ENCODE data around the gene CREB5.

CREB5 gene

DNA sequence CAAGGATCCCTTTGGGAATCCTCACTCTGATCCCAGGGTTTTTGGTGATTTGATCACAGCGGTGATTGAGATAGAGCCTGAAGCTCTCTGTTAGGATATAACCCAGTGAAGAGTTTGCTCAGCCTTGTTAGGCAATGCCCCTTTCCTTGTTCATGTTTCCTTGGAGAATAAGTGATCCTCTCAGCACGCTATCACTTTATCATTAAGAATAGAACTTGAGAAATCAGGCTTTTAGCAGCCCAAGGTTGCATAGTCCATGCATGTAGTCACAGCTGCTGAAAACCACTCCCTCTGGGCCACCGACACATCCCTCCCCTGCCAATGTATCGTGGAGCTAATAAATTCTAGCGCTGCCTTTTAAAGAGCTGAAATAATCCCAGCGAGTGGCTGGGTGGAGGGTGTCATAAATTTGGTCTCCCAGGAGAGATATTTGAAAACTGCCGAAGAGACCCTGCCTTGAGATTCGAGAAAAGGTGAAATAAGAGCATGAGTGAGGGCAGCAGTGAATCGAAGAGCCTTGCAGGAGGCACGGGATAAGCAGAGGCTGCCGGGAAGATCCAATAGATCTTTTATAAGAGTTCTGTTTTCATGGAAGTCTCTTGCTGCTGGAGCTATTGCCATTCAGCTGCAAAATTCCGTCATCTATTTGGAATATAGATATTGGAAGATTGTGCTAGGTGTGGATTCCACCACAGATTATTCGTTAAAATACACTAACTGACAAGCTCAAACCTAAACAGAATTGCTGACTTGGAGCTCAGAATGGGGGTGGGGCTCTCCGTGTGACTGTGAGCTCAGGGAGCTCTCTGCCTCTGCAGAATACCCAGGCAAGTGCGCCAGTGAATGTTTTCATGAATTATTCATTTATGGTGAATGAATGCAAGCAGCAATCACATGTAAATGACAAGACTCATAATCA, 296.0 kb downstream of the CREB5 start:
- no peak for DNase-seq (ENCODE audit: low read depth, low spot score)

- DNase-seq (ENCODE audit: low read depth, low spot score), result no peak
Measured at GRCh38 chr7:28709748-28710147, 297.4 kb downstream of the CREB5 start.

GRCh38 chr7:28711114-28711513, 298.8 kb downstream of the CREB5 start:
- DNase-seq (ENCODE audit: low read depth, low spot score), result no peak

- no peak for DNase-seq (ENCODE audit: low read depth, low spot score)
Measured at GRCh38 chr7:28714459-28715120, 302.3 kb downstream of the CREB5 start.

DNA sequence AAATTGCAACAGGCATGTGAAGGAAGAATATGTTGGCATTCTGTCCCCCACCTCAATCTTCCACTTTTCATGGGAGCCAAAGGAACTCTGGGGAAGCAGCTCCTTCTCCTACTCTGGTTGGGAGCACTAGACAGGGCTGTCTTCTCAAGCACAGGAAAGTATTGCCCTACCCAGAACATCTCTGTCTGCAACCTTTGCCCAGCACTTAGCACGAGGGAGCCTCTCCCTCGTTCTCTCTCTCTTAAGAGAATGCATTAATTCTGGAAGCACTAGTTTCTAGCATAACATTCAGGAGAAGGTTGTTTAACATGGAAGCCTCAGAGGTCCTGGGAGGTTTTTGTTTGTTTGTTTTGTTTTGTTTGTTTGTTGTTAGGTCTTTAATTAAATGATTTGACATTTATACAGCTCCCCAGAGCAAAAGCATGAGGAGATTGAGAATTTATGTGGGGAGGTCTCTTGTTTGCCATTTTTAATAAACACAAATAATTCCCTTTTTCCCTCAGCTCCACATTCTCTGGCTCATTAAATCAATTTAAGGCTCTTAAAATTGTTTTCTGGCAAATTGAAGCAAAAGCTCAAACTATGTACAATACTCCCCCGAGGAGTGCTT, 305.2 kb downstream of the CREB5 start:
- DNase-seq (ENCODE audit: low read depth, low spot score), result no peak

DNA sequence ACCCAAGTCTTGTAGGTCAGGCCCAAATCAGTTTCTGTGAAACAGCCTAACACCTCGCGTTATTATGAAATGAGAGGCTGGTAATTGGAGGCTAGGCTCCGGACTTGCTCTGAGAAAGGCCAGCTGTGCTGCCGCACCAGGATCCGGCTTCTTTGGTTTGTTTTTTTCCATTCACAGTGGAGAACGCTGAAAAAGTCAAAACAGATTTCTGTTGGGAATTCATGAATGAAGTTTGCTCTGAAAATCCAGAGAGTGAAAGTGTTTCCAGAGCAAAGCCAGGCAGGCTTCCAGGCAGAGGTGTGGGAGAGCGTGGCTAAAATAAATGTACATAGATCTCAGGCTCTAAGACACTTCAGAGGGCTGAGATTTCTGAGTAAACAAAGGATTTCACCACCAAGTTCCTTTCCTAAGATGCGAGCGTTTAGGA, 305.8 kb downstream of the CREB5 start:
- DNase-seq (ENCODE audit: low read depth, low spot score), result no peak

DNA sequence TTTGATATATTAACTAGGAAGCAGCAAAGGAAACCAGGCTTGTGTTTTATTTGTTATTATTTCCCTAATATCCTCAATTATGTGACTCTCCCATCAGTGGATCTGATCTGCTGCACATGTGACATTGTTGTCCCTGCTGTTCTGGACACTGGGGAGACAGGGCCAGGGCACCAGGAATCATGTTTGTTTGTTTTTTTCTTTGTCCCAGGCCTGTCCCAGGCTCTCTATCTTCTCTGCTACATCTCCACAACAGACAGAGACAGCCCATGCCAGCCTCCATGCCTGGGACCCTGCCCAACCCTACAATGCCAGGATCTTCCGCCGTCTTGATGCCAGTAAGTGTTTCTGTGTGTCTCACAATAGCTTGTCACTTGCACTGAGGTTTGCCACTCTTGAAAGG, 306.2 kb downstream of the CREB5 start:
- no peak for DNase-seq (ENCODE audit: low read depth, low spot score)

DNA sequence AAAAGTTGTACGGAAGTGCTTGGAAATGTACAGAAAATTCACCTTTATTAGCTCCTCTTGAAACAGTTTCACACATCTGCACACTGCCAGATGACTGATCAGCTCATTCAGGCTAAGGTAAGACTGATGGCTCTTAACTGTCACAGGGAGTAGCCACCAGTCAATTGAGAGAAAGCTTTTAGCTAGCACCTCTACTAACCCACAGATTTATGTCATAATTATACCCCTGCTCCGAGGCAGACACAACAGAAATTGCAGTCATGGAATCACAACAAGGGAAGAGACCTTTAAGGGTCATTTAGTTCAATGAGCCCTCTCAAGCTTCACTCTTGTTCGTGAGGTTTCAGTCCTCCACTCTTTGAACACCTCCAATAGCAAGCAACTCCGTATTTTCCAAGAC, 310.4 kb downstream of the CREB5 start:
- no peak for DNase-seq (ENCODE audit: low read depth, low spot score)

DNA sequence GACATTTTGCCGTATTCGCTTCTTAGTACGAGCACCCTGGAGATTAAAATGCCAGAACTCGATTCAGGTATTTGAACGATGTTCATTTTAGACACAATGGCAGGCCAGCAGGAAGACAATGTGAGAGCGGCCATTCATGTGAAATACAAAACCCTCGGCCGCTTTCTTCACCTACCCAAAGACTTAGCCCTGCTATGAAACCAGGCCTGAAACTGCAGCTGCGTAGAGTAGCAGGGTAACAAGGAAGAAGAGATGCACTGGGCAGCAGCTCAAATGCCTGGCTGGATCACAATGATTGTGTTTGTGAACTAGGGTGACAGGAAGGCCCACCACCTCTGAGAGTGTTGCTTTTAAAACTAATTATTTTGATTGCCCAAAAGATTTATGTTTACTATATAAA, 311.0 kb downstream of the CREB5 start:
- DNase-seq (ENCODE audit: low read depth, low spot score), result no peak

DNA sequence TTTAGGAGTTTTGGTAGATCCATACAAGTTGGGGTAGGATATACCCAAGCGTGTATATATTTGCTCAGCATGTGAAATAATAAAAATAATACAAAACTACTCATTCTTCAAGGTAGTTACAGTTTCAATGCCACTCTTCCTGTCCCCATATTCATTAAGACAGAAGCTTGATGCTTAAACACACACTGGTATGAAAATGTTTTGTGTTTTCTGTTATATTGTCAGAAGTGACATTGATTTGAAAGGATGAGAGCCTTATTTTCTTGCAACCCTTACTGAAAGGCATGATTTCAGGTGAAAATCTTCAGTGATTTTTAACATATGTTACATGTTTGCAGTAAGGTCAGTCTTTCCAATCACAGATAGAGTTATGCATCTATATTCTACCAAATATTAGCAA, 312.2 kb downstream of the CREB5 start:
- no peak for DNase-seq (ENCODE audit: low read depth, low spot score)

DNA sequence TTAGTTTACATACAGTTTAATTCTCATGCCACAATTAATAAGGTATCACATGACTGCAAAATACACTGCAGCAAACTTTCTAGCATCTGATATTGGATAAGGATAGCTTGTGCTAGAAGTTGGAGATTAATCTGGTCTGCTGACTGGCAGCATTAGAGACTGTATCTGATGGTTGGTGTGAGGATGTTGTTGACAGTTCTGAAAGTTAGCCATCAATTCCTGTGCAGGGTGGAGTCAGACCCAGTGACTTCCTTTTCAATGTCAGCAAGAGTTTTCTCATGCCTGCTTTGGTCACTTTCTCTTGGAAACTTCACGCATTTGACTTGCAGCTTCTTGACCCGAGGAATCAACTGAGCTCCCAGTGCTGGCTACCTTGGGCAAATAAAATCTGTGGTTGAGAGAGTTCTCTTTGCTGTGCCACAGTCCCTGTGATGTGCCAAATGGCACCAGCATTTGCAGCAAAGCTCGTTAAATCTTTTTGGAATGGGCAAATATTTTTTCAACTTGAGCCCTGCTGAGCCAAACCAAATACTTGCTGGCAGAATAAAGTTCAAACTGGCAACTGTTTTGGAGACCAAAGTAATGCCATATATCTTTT, 312.8 kb downstream of the CREB5 start:
- no peak for DNase-seq (ENCODE audit: low read depth, low spot score)

GRCh38 chr7:28725911-28726310, 313.6 kb downstream of the CREB5 start:
- no peak for DNase-seq (ENCODE audit: low read depth, low spot score)

- DNase-seq (ENCODE audit: low read depth, low spot score), result no peak
Measured at GRCh38 chr7:28726555-28726954, 314.2 kb downstream of the CREB5 start.

DNA sequence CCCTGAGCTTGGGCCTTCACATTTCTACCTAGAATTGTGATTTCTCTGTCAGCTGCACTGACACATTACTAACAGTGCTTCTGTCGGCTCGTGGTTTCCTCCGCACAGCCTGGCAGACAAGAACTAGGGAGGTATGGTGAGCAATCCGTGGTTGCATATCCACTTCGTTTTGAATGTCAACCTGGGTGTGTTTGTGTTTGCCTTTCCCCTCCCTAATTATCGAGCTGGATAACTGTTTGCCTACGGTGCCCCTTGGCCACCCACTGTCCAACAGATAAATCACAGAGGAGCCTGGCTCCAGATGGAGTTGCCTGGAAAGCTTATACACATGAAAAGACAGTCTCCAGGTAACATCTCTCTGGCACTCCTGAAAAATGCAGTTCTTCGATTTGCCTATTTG, 317.0 kb downstream of the CREB5 start:
- DNase-seq (ENCODE audit: low read depth, low spot score), result no peak

GRCh38 chr7:28729727-28730126, 317.4 kb downstream of the CREB5 start:
- no peak for DNase-seq (ENCODE audit: low read depth, low spot score)

- DNase-seq (ENCODE audit: low read depth, low spot score), result no peak
Measured at GRCh38 chr7:28731092-28731658, 318.9 kb downstream of the CREB5 start.

DNA sequence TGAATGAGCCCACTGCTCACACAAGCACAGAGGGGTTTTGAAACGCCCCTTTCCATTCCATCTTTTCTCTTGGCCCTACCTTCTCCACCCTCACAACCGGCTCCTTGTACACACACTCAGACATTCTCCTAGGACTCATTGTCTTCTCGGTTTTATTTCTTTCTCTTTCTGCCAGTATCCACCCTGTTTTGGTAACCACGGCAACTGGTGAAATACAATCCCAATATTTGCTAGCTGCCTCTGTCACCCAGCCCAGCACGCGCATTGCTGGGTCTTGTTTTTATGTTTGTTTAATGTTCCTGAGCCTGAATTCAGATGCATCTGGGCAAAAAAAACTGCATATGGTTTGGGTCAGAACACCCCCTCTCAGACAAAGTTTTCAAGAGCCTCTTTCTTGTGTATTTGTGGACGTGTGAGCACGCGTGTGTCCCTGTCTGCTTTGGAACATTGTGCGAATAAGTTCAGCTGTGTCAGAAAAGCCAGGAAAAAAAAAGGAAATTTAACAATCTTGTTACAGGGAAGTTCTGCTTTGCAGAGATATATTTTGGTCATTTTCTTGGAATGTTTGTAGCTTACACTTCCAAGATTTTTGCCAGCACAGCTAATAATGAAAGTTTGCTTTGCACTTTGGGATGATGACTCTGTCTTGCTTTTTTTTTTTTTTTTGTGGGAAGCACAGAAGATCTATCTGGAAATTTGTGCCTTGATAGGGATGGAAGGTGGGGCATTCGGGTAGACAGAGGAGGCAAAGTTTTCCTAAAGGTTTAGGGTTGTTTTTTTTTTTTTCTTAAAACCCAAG, 320.0 kb downstream of the CREB5 start:
- DNase-seq (ENCODE audit: low read depth, low spot score), result no peak

GRCh38 chr7:28733035-28733434, 320.7 kb downstream of the CREB5 start:
- no peak for DNase-seq (ENCODE audit: low read depth, low spot score)

- no peak for DNase-seq (ENCODE audit: low read depth, low spot score)
Measured at GRCh38 chr7:28738412-28738811, 326.1 kb downstream of the CREB5 start.

DNA sequence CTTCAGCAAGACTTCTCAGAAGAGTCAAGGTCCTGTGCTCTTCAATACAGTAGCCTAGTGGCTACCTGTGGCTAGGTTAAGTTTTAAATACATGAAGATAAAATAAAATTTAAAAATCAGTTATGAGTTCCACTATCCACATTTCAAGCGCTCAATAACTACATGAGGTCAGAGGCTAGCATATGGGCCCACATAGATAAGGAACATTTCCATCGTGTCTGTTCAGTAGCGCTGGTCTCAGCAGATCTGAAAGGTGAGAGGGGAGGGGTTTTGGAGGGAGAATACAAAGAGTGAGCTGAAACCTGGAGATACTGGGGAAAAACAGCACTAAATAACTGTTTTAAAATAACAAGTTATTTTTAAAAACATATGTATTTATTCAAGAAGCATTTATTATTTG, 326.8 kb downstream of the CREB5 start:
- no peak for DNase-seq (ENCODE audit: low read depth, low spot score)

- no peak for DNase-seq (ENCODE audit: low read depth, low spot score)
Measured at GRCh38 chr7:28739826-28740225, 327.5 kb downstream of the CREB5 start.
